ENCODE data around the gene GPAT3. TPM values are rescaled to one million over a fixed set of nuclear protein-coding genes. Genes with fewer than 3 reads are reported as not detected.
"Not testable (repeated sequence)": the region's sequence is repeated elsewhere in the genome, so short reads cannot be mapped to it uniquely, and the experiment has no call there.

Gene GPAT3
- total RNA-seq: not detected in 2 replicates
- long read RNA-seq: 0 reads

DNA sequence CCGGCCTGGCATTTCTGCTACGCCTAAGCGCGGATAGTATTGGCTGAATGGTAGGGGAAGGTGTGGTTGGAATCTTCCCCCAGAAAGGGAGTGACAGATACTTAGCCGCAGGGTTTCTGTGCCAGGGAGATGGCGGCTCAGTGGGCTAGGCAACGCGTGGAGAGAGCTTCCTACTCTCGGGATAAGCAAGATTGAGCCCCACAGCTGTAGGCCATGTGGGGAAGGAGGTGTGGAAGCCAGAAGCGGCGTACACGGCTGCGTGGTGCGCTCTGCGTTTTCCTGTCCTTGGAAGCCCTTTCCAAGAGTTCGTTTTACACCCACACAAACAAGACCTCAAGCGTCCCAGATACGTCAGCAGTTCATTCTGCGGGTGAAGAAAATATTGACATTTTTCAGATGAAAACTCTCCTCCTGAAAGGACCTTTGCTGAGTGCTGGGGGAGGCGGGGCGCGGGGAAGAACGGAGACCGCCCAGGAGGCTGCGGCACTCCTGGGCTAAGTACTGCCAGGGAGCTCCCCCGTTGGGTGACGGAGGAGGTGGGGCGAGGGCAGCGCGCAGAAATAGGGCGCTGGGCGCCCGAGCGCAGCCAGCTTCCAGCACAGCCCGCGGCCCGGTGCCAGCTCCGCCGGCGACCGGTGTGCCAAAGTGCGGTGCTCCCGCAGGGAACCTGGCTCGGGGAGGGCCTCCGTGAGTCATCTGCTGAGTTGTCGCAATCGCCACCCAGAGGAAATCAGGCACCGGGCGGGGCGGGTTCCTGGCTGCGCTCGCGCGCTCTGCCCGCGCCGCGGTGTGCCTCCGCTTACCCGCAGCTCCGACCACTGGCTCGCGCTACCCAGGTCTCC, at the start of gene GPAT3:
Gene GPAT3, plus strand, starts transcription at position 589 of the 842 bp plus-strand sequence. CDS start 515 bp downstream, outside the sequence.
- Mint-ChIP-seq H3K27me3 (ENCODE audit: unreplicated experiment) (peaks cover 56% of the 10 kb centered on the region), H3K4me3 (ENCODE audit: unreplicated experiment) (peak within 1 kb of the TSS; percentile 81), H3K36me3 (ENCODE audit: unreplicated experiment) (no peaks in the 10 kb centered on the region), H3K9me3 (ENCODE audit: unreplicated experiment) (no peaks in the 10 kb centered on the region), H3K27ac (ENCODE audit: unreplicated experiment) (no peak within 1 kb of the TSS), H3K4me1 (ENCODE audit: unreplicated experiment) (peaks cover 15% of the 10 kb centered on the region)
- peak; percentile 84 for DNase-seq (ENCODE audit: extremely low spot score, unreplicated experiment)
- TF ChIP-seq, protein P1, sequence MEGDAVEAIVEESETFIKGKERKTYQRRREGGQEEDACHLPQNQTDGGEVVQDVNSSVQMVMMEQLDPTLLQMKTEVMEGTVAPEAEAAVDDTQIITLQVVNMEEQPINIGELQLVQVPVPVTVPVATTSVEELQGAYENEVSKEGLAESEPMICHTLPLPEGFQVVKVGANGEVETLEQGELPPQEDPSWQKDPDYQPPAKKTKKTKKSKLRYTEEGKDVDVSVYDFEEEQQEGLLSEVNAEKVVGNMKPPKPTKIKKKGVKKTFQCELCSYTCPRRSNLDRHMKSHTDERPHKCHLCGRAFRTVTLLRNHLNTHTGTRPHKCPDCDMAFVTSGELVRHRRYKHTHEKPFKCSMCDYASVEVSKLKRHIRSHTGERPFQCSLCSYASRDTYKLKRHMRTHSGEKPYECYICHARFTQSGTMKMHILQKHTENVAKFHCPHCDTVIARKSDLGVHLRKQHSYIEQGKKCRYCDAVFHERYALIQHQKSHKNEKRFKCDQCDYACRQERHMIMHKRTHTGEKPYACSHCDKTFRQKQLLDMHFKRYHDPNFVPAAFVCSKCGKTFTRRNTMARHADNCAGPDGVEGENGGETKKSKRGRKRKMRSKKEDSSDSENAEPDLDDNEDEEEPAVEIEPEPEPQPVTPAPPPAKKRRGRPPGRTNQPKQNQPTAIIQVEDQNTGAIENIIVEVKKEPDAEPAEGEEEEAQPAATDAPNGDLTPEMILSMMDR (IDR thresholded peaks at IDR 0.05): no peak

DNA sequence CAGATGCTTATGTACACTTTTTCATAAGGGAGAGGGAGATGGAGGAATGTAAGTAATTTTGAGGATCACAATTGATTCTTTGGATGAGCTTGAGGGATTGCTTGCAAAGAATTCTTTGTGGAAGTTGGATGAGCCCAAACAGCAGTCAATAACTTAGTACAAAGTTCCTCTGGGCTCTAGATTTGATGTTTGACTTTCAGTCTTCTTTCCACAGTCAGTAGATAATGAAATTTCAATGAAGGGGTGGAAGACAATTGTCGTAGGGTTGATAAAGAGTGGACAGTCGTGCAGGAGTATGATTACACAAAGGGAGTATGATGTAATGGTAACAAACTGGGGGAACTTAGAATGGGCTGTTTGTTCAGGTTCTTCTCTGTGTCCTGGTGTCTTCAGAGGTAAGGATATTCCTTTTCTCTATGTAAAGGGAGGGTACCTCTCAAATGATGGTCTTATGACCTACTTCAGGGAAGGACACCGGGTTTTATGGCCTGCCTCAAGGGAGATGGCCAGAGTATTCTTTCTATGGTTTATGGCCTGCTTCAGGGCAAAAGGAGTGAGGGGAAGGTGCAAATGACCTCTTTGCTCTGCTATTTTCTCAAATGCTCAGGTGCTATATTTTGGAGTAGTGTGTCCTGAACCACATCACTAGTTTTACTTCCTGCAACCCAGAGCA, 49.3 kb upstream of the GPAT3 start:
- no peak for DNase-seq (ENCODE audit: extremely low spot score, unreplicated experiment)
- Mint-ChIP-seq H3K9me3 (ENCODE audit: unreplicated experiment) (no peaks in the 10 kb centered on the region), H3K4me1 (ENCODE audit: unreplicated experiment) (peaks cover 14% of the 10 kb centered on the region), H3K27me3 (ENCODE audit: unreplicated experiment) (peaks cover 5% of the 10 kb centered on the region), H3K27ac (ENCODE audit: unreplicated experiment) (no peak overlapping the region), H3K4me3 (ENCODE audit: unreplicated experiment) (no peak overlapping the region), H3K36me3 (ENCODE audit: unreplicated experiment) (no peaks in the 10 kb centered on the region)
- TF ChIP-seq, protein P1 (IDR thresholded peaks at IDR 0.05): no peak

DNA sequence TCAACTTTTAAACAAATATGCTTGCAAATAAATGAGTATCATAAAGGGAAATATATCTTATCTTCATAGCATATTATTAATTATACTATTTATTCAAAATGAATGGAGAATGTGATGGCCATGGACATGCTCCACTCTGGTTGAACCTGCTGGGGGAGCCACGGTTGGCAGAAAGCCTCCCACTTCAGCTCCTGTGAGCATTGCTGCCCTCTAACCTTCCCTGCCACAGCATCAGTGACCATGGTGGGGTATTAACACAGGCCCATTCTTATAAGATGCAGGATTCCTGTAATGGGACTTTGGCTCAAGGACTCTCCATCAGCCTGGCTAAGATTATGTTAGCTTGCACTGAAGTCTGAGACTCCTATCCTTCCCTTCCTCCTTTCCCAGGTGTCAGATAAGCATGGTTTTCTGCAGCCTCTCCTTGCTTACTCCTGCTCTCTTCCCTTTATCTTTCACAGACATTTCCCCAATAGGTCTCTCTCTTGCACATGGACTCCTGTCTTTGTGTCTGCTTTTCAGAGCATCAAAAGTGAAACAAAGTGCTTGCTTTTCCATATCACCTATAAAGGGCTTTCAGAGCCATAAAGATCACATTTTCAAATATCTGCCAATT, 46.1 kb upstream of the GPAT3 start:
- H3K27ac Mint-ChIP-seq (ENCODE audit: unreplicated experiment): no peak overlapping the region
- H3K27me3 Mint-ChIP-seq (ENCODE audit: unreplicated experiment): peaks cover 5% of the 10 kb centered on the region
- TF ChIP-seq, protein P1 (IDR thresholded peaks at IDR 0.05): no peak
- no peaks in the 10 kb centered on the region for H3K36me3 Mint-ChIP-seq (ENCODE audit: unreplicated experiment)
- DNase-seq (ENCODE audit: extremely low spot score, unreplicated experiment): no peak
- no peaks in the 10 kb centered on the region for H3K9me3 Mint-ChIP-seq (ENCODE audit: unreplicated experiment)
- H3K4me1 Mint-ChIP-seq (ENCODE audit: unreplicated experiment): peaks cover 4% of the 10 kb centered on the region
- no peak overlapping the region for H3K4me3 Mint-ChIP-seq (ENCODE audit: unreplicated experiment)

GRCh38 chr4:83490876-83491450, 44.9 kb upstream of the GPAT3 start:
- no peak for DNase-seq (ENCODE audit: extremely low spot score, unreplicated experiment)
- H3K4me1 Mint-ChIP-seq (ENCODE audit: unreplicated experiment): no peaks in the 10 kb centered on the region
- no peak overlapping the region for H3K4me3 Mint-ChIP-seq (ENCODE audit: unreplicated experiment)
- TF ChIP-seq, protein P1 (IDR thresholded peaks at IDR 0.05): peak; percentile 69
- no peaks in the 10 kb centered on the region for H3K36me3 Mint-ChIP-seq (ENCODE audit: unreplicated experiment)
- H3K9me3 Mint-ChIP-seq (ENCODE audit: unreplicated experiment): no peaks in the 10 kb centered on the region
- peaks cover 5% of the 10 kb centered on the region for H3K27me3 Mint-ChIP-seq (ENCODE audit: unreplicated experiment)
- H3K27ac Mint-ChIP-seq (ENCODE audit: unreplicated experiment): no peak overlapping the region

DNA sequence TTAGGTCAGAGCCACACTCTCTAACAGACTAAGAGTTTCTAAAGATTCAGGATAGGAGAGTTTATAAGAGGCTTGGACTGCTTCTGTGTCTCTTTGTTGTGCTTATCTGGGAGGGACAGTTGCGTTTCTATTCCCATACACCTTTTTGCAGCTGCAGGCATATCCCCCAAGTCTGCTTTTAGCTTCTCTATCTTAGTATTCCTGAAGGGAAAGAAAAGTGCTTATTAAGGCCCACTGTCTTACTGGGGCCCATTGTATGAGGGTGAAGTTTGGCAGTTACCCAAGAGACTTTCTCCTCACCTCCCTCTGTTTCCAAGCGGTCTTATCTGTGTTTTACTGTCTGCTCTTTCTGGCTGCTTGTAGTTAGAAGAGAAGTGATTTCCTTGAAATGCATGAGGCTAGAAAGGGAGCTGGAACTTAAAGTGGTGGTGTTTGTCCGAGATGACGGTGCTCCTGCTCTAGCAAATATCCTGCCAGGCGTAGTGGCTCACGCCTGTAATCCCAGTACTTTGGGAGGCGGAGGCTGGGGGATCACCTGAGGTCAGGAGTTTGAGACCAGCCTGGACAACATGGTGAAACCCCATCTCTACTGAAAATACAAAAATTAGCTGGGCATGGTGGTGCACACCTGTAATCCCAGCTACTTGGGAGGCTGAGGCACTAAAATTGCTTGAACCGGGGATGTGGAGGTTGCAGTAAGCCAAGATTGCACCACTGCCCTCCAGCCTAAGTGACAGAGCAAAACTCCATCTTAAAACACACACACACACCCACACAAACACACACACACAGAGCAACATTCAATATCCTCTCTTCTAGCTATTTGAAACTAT, 39.6 kb upstream of the GPAT3 start:
- not testable (repeated sequence) for H3K4me1 Mint-ChIP-seq (ENCODE audit: unreplicated experiment); H3K9me3 Mint-ChIP-seq (ENCODE audit: unreplicated experiment); H3K36me3 Mint-ChIP-seq (ENCODE audit: unreplicated experiment); H3K4me3 Mint-ChIP-seq (ENCODE audit: unreplicated experiment); DNase-seq (ENCODE audit: extremely low spot score, unreplicated experiment); H3K27ac Mint-ChIP-seq (ENCODE audit: unreplicated experiment)
- peaks cover 23% of the 10 kb centered on the region for H3K27me3 Mint-ChIP-seq (ENCODE audit: unreplicated experiment)

All from osteocyte (in vitro differentiated cells).